COLO829 (cell line): ENCODE measurements around the gene LYPD5.
"Not testable (repeated sequence)": the region's sequence is repeated elsewhere in the genome, so short reads cannot be mapped to it uniquely, and the experiment has no call there.

Experiments used
- DNase-seq: peaks from one replicate; pipeline ENCODE4 v3.0.0; 2012; ENCODE audit warnings: low spot score

Gene LYPD5

DNA sequence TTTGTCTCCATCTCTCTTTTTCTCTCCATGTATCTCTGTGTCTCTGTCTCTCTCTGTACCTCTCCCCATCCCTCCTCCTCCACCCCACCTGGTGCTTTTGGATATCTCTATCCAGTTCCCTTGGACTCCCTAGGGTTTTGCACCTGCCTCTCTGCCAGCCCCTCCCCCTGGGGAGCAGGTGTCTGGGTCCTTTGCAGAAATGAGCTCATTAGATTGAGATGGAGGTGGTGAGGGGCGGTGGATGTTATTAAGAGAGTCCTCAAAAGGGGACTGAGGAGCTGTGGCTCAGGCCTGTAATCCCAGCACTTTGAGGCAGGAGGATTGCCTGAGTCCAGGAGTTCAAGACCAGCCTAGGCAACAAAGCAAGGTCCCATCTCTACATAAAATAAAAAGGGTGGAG, 23.6 kb downstream of the LYPD5 start:
- no peak for DNase-seq

DNA sequence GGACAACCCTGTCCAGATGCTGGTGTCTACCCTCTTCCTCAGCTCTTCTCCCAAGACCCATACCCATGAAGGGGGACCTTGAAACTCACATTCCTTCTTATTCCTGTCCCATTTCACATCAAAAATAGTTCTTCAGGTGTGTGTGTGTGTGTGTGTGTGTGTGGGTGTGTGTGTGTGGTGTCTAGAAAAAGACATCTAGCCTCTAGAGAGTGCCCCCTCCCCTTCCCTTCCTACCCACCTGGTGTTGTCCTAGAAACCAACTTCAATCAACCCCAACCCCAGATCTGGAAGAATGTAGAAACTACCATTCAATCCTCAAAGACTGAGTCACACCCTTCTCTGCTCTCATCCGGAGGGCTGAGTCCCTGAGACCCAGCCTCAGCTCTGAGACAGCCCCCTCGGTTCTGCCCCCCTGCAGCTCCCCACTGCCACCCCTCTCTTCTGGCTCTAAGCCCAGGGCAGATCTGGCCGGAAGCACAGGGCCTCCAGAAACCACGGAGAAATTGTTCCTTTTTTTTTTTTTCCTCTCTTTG, 25.0 kb downstream of the LYPD5 start:
- DNase-seq: peak; percentile 46

DNA sequence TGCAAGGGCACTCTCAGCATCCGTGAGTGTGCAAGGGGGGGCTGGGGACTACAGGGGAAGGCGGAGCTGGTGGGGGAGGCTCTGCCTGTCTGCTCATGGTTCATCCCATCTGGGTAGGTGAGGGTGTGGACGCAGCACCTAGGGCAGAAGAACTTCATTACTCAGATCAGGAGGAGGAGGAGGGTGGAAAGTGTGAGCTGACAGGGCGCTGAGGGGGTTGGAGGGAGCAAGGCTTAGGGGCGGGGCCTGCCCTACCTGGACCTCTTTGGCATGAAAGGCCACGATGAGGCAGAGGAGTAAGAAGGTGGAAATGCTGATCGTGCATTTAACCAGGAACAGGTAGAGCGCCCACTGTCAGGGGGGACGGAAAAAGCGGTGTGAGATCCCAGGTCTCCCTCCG, 26.0 kb downstream of the LYPD5 start:
- DNase-seq: no peak

DNA sequence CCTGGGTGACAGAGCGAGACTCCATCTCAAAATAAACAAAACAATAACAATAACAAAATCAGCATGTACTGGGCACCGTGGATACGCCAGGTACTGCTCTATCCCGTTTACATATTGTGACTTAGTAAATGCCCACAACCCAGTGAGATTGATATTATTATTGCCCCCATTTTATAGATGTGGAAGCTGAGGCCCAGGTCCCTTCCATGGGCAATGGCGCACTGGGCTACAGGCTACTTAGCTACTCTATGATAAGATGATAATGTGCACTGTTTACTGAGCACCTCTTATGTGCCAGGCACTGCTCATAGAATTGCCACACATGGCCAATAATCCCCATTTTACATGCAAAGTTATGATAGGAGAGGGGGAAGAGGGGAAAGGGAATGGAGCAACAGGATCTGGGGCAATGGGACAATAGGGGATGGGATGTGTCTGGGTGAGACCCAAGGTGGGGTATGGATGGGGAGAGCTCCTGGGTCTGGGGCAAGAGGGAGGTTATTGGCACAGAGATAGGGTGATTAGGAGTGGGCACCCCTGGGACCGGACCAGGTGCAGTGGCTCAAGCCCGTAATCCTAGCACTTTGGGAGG, 26.9 kb downstream of the LYPD5 start:
- no peak for DNase-seq

DNA sequence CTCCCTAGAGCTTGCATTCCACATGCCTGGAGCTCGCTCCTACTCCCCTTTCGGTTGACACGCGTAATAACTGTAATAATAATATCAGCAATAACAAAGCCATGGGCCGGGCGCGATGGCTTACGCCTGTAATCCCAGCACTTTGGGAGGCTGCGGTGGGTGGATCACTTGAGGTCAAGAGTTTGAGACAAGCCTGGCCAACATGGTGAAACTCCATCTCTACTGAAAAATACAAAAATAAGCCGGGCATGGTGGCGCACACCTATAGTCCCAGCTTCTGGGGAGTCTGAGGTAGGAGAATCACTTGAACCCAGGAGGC, 27.3 kb downstream of the LYPD5 start:
- DNase-seq: not testable (repeated sequence)

DNA sequence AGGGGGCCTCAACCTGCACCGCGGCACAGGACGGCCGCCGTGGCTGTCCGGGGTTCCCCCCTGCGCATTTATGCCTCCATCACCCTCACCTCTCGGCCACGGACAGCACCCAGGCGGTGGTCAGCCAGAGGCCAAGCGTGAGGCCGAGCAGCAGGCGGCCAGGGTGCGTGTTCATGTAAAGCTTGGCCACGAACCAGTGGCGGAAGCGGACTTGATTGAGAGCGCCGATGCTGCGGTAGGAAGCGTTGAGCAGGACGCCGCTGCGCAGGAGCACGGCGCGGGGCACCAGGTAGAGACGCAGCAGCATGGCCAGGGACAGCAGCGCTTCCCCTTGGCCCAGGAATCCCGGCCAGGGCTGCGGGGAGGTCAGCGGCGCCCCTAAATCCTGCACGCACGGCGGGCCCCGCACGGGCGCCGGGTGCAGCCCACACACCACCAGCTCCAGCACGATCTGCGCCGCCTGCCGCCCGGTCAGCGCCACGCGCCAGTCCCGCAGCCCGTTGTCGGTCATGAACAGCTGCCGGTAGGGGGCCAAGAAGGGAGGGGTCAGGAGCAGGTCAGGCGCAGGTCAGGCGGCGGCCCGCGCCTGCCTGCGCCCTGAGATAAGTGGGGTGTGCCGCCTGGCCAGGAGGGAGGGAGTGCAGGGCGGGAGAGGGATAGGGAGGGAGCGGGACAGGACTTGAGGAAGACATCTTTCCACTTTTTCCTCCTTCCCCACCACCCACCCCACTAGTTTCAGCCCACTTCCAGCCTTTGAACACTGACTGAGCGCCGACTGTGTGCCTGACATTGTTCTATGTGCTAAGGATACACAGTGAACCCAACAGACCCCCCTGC, 27.9 kb downstream of the LYPD5 start:
- no peak for DNase-seq

DNA sequence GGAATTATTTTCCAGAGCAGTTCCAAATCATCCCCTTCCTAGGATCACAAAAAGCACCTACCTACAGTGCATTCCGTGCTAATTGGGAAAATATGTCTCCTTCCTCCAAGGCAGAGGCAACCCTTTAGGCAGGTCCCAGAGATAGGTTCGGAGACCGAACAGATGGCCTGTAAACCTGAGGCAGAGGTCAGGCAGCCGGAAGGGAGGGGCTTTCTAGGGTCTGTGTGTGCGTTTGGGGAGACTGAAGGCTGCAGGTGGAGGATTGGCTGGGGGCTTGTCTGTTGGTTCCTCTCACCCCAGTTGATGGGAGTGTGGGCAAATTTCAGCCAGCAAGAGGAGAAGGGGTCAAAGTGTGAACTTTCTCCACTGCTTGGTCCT, 28.5 kb downstream of the LYPD5 start:
- no peak for DNase-seq

DNA sequence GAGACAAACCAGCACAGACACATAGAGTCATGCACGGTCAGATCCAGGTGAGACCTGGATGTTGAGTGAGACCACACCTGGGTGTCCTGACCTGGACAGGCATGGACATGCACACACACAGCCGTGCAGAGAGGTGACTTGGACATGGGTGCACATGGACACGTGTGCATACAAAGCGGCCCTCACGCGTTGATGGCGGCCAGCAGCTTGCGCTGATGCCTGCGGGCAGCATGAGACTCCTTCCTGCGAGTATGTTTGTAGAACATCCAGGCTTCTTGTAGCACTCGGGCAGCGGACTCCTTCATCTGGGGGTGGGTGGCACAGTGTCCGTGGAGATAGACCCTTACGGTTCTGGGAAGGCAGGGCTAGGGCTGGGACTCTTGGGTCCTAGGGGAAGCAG, 33.0 kb downstream of the LYPD5 start:
- no peak for DNase-seq

DNA sequence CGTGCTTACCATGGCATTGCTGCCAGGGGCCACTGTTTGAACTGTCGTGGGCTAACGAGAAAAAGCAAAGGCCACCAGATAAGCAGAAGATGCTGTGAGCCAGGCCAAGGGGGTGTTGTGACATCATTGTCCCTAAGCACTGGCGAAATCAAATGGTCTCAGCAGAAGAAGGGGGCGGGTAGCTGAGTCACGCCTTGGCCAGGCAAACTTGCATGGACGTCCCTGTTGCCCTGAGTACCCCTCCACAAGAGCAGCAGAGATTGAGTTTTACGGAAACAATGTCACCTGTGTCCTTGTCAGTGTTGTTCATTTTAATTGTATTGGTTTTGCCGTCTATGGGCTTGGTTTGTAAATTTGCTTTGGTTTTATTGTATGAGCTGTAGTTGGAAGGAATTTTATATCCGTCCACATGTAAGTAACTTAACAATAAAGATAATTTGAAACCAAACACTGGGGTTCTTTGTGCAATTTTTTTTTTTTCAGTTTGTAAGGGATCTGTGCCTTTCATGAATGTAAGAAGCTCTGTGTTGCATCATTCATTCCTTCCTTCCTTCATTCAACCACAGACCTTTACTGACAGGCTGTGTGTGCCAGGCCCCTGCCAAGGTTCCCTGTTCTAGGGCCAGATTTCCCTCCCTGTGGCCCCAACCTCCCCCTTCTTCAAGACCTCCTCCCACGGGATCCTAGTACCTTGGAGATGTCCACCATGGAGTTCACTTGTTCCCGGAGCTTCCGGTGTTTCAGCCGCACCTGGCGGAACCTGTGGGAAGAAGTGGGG, 33.8 kb downstream of the LYPD5 start:
- peak; percentile 35 for DNase-seq

DNA sequence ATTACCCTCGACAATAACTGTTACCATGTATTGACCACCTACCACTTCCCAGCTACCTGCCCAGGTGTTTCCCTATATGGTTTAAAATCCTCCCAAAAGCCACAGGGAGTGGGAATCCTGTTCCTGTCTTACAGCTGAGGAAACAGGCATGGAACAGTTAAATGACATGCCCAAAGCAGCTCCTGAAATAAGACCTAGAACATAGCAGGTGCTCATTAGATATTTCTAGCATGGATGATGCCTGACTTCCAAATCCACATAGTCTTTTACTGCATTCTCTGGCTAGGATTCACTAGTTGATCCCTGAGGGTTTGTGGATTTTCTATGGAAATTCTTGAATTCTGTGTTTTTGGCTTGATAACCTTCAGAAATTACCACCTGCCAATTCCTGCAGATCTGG, 34.4 kb downstream of the LYPD5 start:
- no peak for DNase-seq

DNA sequence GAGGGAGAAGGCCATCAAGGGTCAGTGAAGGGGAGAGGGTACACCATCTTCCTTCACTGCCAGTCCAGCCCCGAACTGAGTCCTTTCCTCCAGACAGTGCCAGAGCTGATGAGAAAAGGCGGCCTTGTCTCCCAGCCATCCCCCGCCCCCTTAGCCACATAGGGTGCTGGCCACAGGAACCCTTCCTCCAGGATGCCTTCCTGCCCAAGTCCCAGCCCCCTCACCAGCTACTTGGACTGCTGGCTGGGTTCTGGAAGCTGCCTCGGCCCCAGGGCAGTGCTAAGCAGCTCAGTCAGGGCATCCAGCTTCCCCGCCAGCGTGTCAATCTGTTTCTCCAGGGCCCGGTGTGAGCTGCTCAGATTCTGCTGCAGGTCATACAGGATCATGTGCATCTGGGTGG, 34.9 kb downstream of the LYPD5 start:
- no peak for DNase-seq

DNA sequence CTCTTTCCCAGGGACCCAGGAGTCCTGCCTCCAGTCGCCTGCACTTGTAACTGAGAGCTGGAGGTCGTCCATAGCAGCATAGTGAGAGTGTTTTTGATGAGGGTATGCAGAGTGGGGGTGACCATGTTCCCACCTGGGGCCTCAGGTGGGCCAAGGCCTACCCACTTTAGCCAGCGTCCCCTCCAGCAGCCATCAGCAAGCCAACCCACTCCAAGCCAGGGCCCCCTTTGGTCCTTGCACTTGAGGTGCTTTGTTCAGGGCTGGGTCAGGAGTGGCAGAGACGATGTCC, 35.5 kb downstream of the LYPD5 start:
- no peak for DNase-seq

DNA sequence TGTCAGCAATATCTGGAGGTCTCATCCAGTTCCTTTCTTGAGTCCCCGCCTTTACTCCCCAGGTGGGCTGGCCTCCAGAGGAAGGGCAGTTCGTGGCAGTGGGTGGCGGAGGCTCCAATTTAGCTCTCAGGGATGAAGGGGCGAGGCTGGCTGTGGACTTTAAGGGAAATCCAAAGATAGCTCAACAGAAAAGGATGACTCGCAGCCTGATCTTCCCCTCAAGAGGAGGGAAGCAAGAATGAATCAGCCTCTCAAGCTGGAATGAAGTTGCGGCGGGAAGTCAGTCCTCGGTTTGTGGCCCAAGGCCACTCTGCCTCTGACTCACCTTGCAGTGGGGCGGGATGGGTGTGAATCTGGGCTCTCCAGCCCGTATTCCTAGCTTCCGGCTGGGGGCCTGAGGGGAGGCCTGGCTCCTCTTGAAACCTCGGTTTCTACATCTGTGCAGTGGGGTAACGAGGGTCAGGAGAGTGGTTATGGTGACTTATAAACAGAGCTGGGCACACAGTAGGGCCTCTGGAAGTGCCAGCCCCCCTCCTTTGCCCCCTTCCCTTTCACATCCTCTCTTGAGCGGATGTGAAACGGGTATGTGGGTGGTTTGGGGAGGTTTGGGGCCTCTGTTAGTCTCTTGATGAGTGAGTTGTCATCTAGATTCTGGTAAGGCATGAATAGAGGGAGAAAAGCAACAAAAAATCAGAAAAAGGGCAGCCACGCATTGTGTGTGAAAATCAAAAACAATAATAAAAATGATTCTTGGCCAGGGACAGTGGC, 37.0 kb downstream of the LYPD5 start:
- DNase-seq: peak; percentile 71

DNA sequence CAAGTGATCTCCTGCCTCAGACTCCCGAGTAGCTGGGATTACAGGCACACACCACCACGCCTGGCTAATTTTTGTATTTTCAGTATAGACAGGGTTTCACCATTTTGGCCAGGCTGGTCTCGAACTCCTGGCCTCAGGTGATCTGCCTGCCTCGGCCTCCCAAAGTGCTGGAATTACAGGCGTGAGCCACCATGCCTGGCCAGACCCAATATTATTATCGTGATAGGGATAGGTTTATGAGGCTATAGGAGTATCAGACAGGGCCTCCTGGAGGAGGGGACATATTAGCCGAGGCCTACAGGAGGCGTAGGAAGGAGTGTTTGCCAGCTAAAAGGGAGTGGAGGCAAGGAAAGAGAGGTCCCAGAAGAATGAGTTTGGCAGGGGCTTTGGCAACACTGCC, 37.6 kb downstream of the LYPD5 start:
- not testable (repeated sequence) for DNase-seq

DNA sequence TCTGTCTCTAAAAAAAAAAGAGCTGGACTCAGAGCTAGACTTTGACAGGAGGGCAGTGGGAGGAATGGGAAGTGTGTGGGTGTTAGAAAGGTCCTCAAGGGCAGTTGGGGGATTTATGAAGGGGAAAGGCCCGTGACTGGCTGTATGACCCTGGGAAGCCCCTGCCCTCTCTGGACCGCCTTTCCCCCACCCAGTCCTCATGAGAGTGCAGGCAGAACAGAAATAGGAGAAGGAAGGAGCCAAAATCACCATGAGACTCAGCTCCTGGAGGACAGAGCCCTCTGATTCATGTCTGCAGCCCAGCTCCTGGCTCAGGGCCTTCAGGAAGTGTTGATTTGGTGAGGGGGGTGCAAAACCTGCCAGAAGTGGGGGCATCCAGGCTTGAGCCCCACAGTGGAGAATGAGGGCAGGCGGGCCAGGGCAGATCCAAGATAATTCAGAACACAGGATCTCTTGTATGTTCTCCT, 38.7 kb downstream of the LYPD5 start:
- no peak for DNase-seq

DNA sequence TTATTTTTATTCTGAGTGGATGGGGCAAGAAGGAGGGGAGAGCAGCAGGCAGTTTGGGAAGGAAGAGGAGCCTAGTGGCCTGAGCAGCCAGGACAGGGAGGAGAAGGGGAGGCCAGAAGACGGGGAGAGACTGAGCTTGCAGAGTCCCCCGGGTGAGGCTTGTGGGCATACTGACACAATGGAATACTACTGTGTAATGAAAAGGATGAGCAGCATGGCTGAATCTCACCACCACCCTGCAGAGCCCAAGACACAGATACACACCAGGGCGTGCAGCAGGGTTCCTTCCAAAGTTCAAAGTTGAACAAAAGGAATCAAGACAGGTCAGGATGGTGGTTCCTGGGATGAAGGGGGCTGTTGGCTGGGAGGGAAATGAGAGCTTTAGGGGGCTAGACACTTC, 39.4 kb downstream of the LYPD5 start:
- no peak for DNase-seq

DNA sequence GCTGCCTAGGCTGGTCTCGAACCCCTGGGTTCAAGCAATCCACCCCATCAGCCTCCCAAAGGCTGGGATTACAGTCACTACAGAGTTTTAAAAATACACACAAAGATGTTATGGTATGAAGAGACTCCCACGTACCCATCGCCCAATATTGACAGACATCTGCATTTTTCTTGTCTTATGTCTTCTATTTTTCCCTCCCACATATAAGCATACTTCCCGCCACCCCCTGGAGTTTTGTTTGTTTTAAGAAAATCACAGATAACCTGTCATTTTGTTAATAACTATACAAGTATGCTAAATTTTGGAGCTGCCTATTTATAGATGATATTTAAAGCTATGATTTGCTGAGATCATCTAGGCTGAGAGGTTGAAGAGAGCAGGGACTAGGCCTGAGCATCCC, 41.3 kb downstream of the LYPD5 start:
- no peak for DNase-seq

DNA sequence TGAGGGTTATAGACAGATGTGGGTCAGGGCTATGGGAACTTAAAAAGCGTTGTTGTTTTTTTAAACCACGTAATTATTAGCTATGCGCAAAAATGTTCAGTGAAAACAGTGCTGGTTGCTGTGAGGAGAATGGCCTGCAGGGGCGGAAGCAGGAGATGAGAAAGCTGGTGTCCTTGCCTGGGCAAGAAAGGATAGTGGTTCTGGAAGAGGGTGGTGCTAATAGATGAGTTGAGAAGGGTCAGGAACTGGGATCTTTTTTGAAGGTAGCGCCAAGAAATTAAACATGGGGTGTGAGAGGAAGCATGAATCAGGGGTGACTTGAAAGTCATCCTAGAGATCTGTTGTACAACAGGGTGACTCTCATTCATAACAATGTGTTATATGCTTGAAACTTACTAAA, 42.7 kb downstream of the LYPD5 start:
- peak; percentile 74 for DNase-seq

DNA sequence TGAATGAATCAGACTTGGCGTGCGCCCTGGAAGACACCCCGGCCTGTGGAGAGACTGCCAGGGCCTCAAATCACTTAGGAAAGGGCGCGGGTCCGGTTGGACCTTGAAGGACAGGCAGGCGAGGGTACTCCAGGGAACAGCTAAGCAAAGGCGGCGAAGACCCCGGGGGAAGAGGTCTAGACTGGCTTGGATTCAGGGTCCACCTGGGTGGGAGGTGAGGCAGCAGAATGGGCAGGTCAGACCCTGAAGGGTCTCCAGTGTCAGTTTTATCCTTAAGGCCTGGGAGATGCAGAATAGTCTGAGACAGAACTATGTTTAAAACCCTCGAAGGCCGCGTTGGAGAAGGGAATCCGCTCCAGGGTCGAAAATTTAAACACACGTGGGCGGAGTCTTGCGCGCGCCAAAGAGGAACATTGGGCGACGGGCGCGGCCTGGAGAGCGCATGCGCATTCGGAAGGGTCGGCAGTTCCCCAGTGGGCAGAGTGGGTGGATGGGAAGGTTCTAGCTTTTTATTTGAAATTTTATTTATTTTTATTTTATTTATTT, 46.9 kb downstream of the LYPD5 start:
- peak; percentile 81 for DNase-seq

DNA sequence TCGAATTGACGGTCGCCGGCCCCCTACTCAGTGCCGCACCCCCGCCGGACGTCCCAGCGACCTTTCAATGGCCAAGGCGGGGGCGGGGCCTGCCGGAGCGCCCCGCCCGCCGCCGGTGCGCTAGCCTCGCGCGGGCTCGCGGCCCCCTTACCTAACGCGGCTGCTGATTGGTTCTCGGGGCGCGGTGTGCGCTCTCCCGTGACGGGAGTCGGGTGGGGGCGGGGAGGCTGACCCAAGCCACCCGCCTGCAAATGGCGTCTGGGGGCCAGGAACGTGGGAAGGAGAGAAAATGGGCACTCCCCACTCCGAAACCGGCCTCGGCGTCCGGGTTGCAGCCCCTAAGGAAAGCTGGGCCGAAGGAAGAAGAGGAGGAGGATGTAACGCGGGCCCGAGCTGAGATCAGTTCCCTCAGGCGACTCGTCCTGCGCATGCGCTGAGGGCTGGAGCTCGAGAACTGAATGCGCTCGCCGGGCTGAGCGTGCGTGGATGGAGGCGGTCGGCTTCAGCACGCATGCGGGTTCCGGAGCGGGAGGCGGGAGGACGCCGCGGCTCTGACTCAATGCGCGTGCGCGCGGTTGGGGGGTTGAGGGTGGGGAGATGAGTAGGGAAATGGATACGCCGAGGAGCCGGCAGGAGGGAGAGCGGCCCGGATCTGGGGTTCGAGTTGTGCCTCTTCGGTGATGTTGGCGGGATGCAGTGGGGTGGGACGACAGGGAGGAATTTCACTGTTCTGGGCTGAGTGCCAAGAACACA, 47.6 kb downstream of the LYPD5 start, which contains the start of gene SMG9:
TSS of gene SMG9 (minus strand) at position 460 of the 753 bp plus-strand sequence. CDS start 4,221 bp downstream, outside the sequence.
- peak; percentile 99 for DNase-seq

DNA sequence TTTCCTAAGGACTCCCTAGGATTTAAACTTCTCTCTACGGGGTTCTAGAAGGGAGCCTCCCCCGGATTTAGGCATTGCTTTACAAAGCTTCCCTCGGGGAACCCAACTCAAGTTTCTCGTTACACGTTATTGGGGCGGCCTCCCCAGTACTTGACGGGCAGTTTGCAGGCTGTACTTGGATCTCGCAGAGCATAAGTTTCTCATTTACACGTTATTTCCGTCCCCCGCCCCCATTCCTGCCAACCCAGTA, 48.1 kb downstream of the LYPD5 start:
- no peak for DNase-seq
